T-helper 9 cell (primary cell): ENCODE results near the gene LMF2.
"Not testable (repeated sequence)": the region's sequence is repeated elsewhere in the genome, so short reads cannot be mapped to it uniquely, and the experiment has no call there.

Experiments
- DNase-seq: peaks from one replicate; pipeline ENCODE4 v3.0.0-alpha.2; 2020

Gene LMF2

DNA sequence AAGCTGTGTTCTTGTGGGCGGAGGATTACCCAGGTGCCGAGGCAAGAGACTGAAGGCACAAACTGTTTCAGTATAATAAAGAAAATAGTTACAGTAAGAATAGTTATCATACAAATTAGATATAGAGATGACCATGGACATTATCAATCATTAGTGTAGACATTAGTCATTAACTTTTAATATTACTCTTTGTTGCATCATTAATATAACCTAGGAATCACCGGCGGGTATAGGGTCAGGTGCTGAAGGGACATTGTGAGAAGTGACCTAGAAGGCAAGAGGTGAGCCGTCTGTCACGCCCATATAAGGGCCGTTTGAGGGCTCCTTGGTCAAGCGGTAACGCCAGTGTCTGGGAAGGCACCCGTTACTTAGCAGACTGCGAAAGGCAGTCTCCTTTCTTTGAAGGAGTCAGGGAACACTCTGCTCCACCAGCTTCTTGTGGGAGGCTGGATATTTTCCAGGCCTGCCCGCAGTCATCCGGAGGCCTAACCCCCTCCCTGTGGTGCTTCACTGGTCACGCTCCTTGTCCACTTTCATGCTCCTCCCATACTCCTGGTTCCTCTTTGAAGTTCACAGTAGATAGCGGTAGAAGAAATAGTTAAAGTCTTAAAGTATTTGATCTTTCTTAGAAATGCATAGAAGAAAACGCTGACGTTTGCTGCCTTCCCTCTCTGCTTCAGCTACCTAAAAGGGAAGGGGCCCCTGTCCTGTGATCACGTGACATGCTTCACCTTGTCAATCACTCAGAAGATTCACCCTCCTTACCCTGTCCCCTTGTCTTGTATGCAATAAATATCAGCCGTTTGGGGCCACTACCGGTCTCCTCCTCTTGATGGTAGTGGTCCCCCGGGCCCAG is 26.6 kb upstream of the LMF2 start:
- DNase-seq = not testable (repeated sequence)

DNA sequence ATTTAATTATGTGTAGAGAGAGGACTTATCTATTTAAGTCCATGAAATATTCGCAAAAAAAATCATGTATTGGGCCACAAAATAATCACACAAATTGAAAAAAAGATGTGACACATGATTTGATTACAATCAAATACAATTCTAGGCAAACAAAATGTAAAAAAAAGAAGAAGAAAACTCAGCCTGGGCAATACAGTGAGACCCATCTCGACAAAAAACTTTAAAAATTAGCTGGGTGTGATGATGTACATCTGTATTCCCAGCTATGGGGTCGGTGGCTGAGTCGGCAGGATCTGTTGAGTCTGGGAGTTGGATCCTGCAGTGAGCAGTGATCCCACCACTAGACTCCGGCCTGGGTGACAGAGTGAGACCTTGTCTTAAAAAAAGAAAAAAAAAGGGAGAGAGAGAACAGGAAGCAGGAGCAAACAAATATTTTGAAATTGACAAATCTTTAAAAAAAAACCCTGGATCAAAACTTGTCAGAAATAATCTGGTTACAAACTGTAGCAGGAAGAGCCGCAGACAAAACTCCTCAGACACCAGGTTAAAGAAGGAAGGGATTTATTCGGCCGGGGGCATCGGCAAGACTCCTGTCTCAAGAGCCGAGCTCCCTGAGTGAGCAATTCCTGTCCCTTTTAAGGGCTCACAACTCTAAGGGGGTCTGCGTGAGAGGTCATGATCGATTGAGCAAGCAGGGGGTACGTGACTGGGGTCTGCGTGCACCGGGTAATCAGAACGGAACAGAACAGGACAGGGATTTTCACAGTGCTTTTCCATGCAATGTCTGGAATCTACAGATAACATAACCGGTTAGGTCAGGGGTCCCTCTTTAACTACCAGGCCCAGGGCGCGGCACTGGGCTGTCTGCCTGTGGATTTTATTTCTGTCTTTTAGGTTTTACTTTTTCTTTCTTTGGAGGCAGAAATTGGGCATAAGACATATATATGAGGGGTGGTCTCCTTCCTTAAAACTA is 25.6 kb upstream of the LMF2 start:
- DNase-seq = no peak

DNA sequence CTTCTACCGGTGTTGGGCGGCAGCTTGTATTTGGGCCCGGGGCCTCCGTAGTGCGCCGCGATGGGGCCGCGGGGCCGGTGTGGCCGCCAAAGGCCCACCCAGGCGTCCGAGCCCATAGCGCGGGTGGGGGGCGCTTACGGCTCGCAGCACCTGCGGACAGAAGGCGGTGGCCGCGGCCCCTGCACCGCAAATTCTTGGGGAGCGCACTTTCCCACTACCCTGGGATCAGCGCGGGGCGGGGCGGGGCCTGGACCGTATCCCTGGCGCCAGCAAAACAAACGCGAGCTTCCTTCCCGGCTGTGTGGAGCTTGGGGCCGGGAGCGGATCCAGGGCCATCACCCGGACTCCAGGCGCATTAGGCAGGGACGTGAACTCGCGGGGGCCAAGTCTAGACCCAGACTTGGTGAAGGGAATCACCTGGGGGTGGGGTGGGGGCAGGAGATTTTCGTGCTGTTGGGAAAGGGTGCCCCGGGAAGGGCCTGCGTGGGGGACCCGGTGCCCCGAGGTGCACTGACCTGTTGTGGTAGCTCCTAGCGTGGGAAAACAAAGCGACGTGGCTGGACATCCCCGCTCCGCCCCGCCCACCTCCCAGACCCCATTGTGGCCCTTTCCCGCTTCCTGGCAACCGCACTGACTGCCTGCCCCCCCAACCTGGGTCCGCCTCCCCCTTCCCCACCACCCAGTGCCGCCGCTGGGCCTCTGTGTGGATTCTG is 24.6 kb upstream of the LMF2 start:
- no peak for DNase-seq

DNA sequence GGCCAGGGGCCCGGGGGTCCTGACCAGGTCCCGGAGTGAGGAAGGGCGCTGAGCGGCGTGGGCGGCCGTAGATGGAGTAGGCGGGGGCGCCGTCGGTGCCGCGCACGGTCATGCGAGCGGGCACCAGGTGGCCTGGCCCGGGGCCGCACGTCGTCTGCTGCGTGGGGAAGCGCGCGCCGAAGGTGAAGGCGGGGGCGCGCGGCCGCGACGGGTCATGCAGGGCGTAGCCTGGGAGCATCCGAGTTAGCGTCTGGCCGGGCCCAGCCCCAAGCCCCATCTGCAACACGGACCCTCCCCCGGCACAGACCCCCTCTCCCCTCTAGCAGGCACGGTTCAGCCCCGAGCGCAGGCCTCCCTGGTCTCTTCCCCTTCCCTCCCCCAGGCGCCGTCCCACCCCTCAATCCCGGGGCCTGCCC is 24.1 kb upstream of the LMF2 start:
- peak; percentile 51 for DNase-seq

DNA sequence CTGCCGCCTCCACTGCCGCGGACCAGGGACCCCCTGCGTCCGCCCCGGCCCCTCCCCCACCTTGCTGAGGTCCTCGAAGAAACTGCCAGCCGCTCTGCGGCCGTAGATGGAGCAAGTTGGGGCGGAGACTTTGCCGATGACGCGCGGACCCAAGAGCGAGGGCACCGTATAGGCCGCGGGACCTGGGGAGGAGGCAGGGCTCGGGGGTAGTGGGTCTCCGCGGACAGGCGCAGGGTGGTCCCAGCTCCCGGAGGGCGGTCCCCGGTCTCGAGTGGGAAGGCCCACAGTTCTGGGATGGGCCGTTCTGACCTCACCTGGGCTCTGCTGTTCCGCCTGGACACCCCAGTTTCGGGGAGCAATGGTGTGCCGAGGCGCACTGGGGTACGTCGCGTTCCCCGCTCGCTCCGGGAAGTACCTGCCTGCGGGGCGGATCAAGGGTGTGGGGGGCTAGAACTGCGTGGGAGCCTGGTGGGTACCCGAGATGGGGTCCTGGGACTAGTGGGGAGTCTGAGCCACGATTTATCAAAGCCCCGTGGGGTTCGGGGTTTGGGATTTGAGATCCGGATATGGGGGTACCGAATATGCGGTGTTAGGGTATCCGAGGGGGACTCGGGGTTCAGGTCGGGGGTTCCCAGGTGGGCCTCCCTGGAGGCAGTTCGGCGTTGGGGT is 23.5 kb upstream of the LMF2 start:
- DNase-seq = peak; percentile 65

DNA sequence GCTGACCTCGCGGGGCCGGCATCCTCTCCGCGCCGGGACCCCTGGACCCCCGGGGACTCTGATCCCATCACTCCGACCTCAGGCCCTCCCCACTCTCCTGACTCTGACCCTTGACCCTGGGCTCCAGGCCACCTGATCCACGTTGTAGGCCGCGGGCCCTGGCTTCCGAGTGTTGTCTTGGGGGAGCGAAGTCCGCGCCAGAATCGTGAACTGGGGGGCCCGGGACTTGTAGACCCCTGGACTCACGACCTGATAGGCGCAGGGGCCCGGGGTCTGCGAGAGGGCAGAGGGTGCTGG is 23.0 kb upstream of the LMF2 start:
- DNase-seq = no peak

DNA sequence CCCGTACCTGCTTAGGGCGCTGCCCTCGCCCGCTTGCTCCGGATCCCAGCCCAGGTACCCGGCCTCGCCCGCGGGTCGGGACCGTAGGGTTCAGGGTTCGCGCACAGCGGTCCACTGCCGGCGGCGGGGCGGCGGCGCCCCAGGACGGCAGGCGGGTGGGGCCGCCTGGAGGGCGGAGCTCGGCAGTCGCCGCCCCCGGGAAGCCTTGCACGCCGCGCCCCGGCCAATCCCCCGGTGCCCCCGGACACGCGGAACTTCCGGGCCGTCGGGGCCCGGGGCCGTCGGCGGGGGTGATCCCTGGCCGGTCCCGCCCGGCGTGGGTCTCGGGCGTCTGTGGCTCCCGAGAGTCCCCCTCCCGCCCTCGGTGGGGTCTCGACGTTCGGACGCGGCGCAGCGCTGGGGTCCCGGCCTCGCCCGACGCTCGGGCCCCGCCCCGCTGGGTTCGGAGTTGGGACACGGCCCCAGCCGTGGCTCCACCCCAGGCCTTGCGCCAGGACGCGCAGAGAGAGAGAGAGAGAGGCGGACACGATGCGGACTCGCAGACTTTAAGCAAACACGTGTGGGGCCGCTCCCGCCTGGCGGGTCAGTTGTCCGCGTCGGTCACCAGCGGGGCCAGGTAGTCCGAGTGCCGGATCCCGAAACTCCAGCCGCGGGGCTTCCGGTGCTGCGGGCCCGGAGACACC is 22.5 kb upstream of the LMF2 start, which contains the start of gene TYMP:
Gene TYMP (minus strand): TSS at position 116 of the 683 bp plus-strand sequence. CDS start 303 bp downstream, outside the sequence.
- peak; percentile 53 for DNase-seq

DNA sequence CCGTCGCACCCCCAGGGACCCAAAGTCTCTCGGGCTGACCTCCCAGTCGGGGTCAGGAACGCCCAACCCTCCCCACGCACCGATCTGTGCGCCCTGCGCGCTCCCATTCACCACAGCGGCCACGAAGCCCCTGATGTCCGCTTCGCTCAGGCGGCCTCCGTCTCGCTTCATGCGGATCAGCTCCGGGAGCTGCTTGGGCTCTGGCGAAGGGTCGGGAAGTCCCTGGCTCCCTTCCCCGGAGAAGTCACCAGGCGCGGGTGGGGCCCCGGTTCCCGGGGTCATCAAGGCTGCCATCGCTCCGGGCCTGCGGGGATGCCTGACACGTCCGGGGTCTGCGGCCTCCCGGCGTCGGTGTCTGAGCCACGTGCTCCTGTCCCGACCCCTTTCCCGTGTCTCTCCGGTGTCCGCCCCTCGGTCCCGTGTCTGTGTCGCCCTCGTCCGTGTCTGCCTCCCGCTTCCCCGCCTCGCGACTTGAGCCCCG is 22.0 kb upstream of the LMF2 start:
- no peak for DNase-seq

DNA sequence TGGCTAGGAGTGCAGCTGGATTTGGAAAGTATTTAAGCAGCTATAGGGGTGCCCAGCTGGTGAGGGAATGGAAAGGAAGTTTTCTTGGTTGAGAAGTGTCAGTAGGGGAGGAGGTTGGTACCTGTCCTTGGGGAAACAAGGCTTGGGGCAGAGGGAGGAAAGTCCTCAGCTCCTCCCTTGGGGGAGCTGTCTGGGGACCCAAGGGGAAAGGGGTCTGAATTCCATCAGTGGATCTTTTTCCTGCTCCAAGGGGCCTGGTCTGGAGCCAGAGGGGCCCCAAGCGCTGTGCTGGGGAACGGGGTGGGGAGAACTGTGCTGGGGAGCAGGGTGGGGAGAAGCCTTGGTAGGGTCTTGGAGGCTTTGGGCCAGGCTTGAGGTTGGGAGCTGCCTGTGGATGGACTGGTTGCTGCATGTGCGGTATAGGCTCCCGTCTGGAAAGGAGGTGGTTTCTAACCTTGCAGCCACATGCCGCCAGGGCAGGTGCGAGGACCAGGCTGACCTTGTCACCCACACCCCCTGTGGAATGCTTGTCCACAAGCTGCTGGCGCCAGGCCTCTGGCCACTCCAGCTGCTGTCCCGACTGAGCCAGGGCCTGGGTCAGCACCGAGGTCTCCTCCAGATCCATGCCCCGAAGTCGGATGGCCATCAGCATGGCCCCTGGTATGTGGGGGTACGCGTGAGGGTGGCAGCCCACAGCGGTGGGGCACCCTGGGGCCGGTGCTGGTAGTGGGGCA is 21.3 kb upstream of the LMF2 start:
- DNase-seq = no peak

DNA sequence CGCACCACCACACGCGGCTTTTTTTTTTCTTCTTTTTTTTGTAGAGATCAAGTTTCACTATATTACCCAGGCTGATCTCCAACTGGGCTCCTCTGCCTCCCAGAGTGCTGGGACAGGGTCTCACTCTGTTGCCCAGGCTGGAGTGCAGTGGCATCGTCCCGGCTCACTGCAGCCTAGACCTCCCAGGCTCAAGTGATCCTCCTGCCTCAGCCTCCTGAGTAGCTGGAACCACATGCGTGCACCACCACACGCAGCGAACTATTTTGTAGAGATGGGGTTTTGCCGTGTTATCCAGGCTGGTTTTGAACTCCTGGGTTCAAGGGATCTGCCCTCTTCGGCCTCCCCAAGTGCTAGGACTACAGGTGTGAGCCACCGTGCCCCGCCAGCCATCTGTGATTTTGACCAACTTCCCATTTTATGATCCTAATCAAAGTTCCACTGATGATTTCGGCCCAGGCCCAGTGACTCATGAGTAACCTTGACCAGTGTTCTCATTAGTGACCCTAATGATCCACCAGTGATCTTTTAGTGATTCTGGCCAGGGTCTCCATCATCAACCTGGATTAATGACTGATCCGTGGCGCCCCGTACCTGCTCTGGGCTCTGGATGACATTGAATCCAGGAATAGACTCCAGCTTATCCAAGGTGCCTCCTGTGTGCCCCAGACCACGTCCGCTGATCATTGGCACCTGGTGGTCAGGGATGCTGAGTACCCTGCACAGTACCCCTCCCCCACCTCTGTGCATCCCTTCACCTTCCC is 20.6 kb upstream of the LMF2 start:
- no peak for DNase-seq

DNA sequence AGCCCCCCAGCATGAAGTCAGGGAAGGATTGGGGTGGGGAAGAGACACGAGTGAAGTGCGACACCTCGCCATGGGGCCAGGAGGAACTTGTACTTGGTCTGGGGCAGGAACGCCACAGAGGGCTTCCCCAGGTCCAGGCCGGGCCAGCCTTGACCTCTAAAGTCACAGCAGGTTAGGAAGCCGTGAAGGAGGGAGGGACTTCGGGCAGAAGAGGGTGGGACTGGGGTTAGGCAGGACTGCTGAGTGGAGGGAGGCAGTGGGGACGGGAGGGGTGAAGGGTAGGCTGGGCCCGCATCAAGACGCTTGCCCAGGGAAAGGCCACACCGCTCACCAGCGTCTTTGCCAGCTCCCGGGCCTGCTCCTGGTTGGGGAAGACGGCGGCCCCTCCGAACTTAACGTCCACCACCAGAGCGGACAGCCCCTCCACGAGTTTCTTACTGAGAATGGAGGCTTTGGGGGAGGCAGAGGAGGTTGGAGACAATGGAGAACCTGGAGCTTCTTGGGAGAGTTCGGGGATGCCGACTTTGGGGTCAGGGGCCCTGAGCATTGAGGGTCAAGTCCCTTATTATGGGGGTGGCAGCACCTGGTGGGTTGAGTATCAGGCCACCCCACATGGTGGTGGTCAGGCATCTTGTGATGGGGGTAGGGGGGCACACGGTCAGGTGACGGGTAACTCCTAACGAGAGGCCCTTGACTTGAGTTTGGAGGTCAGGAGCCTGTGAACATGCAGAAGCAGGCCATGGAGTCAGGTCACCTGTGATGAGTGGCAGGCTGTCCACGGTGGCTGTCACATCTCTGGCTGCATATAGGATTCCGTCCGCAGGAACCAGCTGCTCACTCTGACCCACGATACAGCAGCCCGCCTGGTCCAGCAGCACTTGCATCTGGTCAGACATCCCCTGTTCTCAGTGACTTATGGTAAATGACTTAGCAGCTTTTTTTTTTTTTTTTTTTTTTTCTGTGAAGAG is 19.6 kb upstream of the LMF2 start:
- no peak for DNase-seq

DNA sequence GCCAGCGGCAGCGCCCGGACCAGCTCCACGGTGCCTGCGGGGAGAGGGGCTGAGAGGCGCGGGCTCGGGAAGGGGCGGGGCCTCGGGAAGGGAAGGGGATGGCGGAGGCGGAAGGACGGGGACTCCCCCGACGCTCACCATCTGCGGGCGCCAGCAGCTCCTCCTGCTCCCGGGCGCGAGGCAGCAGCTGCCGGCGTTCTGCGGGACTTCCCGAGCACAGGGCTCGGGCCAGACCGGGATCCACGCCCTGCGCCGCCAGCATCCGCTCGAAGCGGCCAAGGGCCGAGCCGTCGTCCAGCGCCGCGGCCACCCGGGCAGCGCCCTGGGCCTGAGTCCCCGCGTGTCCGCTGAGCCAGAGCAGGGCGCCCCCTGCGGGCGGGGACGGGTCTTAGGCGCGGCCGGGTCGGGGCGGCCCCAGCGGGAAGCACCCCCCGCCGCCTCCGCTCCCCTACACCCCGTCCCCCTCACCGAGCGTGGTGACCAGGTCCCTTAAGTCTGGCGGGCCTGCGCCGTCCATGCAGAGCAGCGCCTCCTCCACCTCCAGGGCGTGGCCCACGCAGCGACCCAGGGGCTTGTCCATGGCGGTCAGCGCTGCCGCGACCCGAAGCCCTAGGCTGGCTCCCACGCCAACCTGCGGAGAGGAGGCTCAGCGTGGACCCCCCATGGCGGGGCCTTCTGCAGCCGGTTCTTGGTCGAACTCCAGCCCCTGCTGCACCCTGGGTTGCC is 18.8 kb upstream of the LMF2 start:
- peak; percentile 78 for DNase-seq

DNA sequence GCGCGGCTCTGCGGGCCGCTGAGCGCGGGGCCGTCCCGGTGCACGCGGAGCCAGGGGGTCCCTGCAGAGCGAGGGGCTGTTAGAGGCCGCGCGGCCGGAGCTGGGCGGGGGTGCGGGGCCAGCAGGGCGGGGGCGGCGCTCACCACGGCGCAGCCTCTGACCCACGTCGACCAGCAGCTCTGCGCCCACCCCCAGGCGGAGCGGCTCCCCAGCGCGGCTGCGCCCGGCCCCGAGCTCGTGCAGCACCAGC is 18.3 kb upstream of the LMF2 start:
- DNase-seq = no peak

DNA sequence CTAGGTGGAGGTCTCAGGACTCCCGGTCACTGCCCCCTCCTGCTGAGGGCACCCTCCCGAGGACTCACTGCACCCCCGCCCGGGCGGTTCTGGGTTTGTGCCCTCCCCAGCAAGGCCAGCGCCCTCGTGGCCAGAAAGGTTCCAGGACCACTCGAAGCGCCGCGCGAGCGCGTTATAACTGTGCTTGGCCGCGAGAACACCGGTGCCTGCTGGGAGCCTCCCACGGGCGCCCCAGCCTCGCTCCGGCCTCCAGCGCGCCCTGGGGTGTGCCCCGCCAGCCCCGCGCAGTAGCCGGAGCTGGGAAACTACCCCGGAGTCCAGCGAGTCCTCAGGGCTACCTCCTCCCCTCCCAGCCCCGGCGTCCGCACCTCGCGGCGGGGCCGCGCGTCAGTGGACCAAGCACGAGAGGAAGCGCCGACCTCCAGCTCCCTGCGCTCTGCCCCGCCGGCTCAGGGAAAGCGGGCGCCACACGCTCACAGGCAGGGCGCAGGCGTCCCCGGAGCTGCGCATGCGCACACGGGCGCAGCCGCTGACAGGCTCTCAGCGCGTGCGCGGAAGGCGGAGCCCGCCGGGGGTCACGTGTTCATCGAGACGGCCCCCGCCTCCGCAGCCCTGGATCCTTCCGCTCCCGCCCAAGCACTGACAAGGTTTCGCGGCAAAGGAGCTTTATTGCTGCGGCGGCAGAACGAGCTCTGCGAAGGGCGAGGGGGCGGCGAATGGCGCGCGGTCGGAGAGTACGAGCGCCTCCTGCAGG is 17.8 kb upstream of the LMF2 start, which contains the start of gene SCO2:
Gene SCO2 (minus strand): TSS at position 495 of the 754 bp plus-strand sequence. CDS start 1,187 bp downstream, outside the sequence.
- DNase-seq = peak; percentile 95

DNA sequence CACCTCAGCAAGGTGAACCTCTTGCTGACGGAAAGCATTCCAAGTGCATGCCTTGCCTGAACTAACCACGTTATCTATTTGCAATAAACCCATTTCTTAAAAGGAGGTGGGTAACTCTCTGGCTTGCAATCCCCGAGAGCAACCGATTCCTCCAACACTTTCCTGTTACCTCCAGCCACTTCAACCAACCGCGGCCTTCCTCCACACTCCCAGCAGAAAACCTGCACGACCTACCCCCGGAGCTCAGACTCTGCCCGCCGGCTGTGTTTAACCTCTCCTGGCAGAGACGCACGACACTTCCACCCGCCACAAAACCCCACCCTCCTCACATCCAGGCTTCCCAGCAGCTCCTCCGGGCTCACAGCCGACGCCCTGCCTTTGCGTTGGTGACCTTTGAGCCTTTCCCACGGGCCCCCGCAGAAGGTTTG is 17.2 kb upstream of the LMF2 start:
- DNase-seq = no peak

DNA sequence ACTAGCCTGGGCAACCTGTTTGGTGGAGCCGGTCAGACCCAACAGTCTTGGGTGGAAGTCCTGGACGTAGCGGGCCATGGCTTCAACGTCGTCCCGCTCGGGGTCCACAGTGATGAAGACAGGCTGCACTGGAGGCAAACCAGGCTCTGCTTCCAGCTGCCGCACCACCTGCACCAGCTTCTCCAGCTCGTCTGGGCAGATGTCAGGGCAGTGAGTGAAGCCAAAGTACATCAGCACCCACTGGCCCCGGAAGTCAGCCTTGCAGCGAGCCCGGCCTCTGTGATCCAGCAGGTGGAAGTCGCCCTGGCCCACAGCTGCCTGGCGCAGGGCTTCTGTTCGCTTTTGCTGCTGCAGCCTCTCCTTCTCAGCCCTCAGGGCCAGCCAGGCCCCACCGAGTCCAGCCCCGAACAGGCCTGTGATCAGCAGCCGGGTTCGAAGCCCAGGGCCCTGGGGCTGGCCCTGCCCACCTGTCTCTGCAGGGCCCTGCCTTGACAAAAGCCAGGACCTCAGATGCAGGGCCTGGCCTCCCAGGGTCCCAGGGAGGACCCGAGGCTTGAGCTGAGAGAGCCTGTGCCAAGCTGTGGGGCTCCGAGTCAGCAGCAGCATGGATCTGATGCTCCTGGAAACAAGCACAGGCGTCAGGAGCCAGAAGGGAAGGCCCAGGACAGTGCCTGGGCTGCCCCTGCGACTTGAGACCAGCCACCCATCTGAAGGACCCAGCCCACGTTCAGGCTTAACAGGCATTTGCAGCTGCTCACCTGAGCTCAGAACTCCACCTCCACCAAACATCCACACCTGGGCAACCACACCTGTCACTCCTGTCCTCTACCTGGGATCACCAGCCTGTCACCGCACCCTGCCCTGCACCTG is 16.5 kb upstream of the LMF2 start:
- no peak for DNase-seq

DNA sequence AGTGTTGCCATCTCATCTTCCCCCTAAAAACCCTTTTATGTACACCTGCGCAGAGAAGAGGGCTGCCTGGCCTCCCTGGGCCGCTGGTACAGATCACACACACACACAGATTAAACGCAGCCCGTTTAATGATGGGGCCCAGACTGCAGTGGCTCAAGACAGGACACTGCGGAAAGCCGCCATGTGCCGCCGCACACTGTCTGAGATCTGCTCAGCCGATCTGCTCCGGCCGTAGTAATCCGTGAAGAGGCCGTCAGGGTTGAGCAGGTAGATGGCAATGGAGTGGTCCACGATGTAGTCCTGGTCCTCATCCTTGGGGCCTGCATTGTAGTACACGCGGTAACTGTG is 15.9 kb upstream of the LMF2 start:
- no peak for DNase-seq
